NCI-H2196 treated with DMSO at 0.1 percent for 48 hours (cell line): ENCODE results near the gene ITGB1.

ENCODE experiments used
- DNase-seq: peaks from one replicate; lab custom pipeline; 2025; ENCODE audit not compliant: unreplicated experiment; lab: John Stamatoyannopoulos, UW

Gene ITGB1

GRCh38 chr10:32890444-32890843, 67.6 kb downstream of the ITGB1 start:
- DNase-seq, result no peak

- no peak for DNase-seq
Measured at GRCh38 chr10:32889631-32890212, 68.3 kb downstream of the ITGB1 start.

- DNase-seq, result no peak
Measured at GRCh38 chr10:32888161-32888927, 69.7 kb downstream of the ITGB1 start.

DNA sequence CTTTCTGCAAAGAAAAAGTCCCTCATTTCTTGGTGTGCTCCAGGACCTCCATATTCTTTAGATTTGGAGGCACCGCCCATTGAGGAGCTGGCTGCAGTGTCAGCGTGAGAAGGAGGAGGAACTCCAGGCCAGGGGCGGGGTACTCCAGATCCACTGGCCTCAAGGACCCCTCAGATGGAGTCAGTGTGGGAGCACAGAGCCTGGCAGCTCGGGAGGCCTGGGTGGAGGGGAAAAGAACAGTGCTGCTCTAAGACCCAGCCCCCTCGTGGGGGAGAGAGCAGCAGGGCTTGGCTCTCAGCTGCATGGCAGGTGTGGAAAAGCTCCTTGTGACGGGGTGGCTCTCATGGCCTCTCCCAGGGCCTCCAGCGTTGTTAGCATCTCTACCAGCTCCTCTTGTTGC, 70.5 kb downstream of the ITGB1 start:
- no peak for DNase-seq

DNA sequence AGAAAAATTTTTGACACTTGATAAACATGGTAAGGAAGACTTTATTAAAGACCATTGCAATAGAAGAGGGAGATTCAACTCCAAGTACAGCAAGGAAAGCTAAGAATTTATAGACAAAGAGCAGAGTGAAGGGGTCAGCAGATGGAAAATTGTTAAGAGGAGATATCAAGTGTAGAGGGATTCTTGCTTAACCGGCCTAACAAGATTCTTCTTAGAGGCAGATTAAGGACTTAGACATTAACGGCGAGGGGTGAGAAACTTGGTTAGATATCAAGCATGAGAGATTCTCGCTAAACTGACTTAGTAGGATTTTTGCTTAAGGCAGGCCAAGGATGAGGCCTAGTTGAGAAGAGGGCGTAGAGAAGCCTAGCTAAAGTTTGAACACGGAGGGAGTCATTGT, 76.0 kb downstream of the ITGB1 start:
- no peak for DNase-seq

GRCh38 chr10:32878646-32879045, 79.4 kb downstream of the ITGB1 start:
- no peak for DNase-seq

- DNase-seq, result no peak
Measured at GRCh38 chr10:32877915-32878314, 80.1 kb downstream of the ITGB1 start.

GRCh38 chr10:32865170-32865569, 92.9 kb downstream of the ITGB1 start:
- no peak for DNase-seq

DNA sequence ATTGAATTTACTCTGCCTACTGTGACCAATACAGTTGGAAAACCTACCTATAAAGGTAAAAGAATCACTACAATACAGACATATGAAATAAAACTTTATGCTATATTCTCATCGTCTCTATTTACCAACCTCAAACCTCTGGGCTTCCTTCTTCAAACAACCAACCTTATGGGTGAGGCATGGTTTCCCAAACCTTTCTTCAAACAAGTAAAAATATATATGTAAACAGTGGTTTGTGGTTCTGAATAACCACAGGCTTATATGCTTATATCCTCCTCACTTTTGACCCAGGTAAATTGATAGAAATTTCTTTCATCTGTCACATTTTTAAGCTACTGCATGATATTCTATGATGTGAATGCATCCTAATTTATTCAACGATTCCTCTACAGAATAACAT, 103.6 kb downstream of the ITGB1 start:
- no peak for DNase-seq

- DNase-seq, result no peak
Measured at GRCh38 chr10:32851301-32851700, 106.7 kb downstream of the ITGB1 start.
